HG02759 (cell line): ENCODE measurements around the gene AQP2.
"Not testable (repeated sequence)": the region's sequence is repeated elsewhere in the genome, so short reads cannot be mapped to it uniquely, and the experiment has no call there.

Experiments
- ATAC-seq: cut with Tn5 transposase; IDR thresholded peaks from one replicate; pipeline ENCODE4 v1.9.1; 2021; ENCODE audit warnings: mild to moderate bottlenecking, moderate library complexity; ENCODE audit not compliant: unreplicated experiment

Gene AQP2

DNA sequence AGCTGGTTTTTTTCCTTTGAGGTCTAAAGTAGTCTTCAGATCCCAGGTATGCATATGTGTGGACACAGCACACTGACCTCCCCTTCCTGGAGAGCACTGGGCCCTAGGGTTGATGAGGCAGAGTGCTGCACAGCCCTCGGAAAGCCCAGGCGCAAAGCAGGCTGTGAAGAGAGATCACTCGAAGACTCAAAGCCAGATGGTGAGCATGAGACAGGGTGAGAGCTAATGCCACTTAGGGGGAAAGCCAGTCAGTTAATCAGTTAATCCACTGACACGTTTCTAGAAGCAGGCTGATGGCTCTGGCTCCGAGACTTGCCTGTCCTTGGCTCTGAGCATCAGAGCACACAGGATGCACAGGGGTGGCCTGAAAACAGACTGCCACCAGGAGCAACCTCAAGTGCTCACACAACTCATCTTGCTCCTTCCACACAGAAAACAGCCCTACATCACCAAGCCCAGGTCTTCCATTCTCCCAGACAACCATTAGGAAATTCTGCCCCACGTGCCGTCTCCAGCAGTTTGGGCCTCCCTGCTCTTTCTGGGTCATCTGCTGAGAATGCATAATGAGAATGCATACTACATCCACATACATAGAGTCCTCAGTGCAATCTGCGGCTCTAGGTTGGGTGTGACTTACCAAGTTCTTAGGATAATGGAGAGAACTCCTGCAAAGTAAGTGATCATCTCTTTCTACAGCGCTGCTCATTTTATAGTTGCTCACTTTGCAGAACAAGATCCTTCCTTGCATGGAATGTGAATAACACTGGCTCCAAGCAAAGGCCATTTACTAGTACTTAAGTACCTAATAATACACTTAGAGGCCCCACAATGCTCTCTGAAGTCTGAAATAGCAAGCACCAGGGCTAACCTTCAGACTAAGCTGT is 34.2 kb downstream of the AQP2 start:
- no peak for ATAC-seq

DNA sequence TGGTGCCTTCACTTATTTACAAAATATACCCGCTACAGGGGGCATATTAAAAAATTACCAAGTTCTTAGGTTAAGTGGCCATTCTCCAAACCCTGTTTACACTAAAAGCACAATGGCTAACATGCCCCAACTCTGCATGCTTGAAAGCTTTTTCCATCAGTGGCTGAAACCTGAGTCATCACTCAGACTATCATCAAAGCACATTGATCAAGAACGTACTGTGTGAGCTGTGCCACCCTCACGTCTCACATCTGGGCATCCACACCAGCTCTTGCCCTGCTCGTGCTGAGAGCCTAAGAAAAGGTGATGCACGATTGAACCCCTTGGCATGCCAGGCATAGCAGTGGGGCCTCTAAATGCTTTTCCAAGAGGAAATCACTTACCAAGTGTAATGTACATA is 35.4 kb downstream of the AQP2 start:
- no peak for ATAC-seq

DNA sequence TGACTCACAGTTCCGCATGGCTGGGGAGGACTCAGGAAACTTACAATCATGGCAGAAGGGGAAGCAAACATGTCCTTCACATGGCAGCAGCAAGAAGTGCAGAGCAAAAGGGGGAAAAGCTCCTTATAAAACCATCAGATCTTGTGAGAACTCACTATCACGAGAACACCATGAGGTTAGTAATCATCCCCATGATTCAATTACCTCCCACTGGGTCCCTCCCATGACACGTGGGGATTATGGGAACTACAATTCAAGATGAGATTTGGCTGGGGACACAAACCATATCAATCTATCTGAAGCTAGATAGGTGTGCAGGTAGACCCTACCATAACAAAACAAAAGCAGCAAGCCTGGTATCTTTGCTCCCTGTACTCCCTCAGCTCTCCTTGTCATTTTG is 35.9 kb downstream of the AQP2 start:
- not testable (repeated sequence) for ATAC-seq

DNA sequence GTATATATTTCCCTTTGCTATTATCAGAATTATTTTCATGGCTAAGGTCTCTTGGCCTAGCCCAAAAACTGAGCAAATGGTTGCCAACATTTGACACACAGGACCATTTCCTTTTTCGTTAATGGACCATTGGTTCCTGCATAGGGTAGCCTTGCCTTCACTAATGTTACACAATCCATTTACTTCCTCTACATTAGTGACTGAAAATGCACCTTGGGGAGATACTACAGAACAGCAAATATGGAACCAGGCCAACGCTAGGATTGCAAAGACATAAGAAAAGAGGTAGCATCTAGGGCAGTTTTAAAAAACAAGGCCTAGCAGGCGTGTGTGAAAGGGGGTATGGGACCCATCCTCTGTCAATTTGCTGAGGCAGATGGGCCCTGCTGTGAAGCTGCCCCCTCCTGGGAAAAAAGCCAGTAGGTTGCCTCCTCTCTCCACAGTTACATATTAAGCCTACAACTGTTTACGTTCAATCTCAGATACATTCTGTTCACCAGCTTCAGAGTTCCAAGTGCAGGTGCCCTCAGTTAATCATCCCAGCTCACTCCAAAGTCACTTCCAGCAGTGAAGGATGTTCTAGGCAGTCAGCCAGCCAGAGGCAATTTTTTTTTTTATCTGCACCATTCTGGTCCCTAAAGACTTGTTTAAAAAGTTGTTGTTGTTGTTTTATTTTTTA is 37.2 kb downstream of the AQP2 start:
- ATAC-seq = no peak

DNA sequence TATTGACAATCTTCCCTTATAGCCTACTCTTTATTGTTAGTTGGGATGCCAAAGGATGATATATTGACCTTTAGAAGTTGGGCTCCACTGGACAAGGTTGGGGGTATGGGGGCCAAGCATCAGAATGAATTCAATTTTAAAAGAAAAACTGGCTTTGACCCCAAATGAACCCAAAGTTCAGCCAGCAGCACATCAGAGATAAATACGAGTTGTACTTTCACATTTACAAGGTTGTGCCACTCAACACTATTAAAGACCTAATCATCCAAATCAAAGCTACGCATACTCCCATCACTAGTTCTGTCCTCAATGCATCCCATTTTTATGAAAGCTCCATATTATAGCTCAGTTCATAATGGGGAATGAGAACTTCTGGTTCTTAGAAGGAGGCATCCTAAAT is 38.9 kb downstream of the AQP2 start:
- ATAC-seq = not testable (repeated sequence)

DNA sequence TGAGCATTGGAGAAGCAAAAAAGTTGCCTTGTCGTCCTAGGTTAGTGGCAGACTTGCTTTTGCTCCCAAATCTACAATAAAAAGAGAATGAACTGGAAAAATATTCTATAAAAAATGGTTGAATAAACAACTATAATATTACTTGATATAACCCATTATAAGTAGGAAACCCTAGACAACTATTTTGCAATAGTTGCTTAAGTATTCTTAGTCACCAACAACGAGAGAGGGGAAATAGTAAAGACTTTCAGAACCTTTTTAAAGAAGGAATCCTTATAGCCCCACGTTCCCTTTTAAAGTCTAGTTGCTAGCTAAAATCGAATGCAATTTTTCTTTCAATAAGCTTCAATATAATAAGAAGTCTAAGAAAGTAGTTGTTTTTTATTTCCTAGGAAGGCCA is 39.7 kb downstream of the AQP2 start:
- ATAC-seq = no peak

DNA sequence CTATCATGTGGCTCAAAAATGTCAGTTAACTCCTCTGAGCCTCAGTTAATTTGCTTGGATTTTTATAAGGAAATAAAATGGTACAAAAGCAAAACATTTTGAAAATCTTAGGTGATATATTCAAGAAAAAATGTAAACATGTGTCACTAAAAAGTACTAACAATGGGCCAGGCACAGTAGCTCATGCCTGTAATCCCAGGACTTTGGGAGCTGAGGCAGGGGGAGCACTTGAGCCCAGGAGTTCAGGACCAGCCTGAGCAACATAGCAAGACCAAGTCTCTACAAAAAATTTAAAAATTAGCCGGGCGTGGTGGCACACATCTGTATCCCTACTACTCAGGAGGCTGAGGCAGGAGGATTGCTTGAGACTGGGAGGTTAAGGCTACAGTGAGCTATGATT is 47.9 kb downstream of the AQP2 start:
- no peak for ATAC-seq

DNA sequence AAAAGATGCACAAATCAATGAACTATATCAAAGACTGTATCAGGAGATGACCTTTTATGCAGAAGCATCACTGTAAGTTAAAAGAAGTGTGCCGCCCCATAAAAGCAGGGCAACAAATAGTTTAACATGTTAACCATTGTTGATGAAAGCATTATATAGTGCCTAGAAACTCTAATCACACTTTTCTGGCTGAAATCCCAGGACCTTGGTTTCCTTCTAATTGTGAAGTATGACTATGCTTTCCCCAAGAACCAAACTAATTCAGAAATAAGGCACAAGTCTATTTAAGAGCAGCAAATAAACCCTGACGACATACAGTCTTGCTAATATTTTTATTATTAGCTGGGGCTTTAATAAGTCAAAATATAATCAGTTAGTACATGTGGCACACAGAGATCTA is 53.1 kb downstream of the AQP2 start:
- ATAC-seq = no peak

DNA sequence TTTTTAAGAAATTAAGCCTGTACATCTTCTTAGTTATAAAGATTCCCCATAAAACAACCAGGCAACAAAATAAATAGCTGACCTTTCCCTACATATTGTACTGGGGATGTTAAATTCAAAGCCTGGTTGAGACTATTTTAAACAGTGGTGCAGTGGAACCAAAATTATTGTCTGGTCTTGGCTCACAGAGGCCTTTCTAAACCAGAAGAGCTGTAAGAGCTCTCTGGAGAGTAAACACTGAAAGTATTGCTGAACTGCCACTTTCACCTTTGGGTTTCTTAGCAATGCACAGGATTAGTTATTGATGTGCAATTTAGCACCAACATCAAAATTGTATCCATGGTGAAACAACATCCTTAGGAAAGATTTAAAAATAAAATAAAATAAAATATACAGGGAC is 54.2 kb downstream of the AQP2 start:
- ATAC-seq = no peak

DNA sequence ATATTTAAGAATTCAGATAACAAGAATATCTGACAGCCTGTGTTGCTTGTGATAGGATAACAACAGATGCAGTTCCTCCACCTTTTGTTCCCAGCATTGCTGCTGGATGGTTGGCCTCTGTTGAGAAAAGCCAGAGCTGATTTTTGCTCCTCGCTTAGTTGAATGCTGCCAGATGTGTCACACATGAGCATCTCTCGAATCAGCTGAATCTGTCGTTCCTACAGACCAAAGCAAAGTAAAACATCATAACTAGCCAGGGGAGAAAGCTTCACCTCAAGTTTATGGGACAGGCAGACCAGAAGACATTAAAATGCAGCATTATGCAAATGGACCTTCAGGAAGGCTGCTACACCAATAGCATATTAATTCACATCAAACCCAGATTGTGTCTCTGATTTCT is 54.6 kb downstream of the AQP2 start:
- ATAC-seq = no peak

DNA sequence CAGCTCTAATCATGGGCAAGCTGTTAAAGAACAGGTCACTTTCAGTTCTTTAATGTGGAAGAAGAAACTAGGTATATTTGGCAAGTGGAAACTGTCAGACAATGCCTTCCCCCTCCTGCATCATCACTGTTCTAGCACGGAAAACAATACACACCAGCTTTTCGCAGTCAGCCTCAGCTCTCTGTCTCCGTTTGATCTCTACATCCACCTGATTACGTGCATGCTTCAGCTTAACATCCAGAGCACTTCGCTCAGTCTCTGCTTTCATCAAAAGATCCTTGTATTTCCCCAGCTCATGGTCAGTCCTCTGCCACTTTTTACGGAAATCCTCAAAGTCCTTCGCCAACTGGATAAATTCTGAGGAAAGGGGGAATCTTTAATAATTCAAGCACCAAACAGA is 55.7 kb downstream of the AQP2 start:
- ATAC-seq = no peak

DNA sequence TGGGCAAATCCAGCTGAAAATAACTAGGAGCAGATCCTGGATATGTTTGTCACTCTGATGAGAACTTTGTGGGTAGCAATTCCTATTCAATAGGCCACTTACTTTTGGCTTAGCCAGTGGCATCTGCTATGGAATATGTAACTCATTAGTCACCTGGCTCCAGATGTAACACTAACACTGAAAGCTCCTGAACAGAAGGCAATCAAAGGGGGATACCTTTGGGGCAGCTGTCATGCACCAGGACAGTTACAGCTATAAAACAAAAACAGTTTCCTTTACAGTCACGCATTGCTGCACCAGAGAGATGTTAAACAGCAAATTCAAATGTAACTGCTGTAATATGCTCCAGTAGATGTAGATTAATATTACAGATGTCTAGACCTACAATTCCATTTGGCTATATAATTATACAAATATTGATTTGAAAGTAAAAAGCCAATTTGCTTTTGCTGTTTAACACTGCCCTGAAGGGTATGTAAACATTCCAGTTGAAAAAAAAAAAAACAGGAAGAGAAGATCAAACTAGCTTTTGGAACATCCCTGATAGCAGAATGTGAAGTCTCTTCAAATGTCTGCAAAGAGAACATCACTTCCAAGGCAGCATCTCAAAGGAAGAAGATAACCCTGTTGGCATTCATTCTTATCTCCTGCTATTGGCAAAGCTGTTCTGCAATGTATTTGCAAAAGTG is 56.4 kb downstream of the AQP2 start:
- no peak for ATAC-seq
